Left ventricle myocardium inferior (tissue), 1 donor: ENCODE results near the gene TM4SF18. TPM values are rescaled to one million over a fixed set of nuclear protein-coding genes. Genes with fewer than 3 reads are reported as not detected.

Experiments used
- DNase-seq: peaks from one replicate; pipeline ENCODE4 v3.0.0-alpha.2; 2020
- H3K27ac ChIP-seq: fragments of 200-600 bp; replicated peaks from 2 replicates; pipeline ENCODE4 v1.8.0; 2021
- H3K27me3 ChIP-seq: fragments of 200-600 bp; 2 replicates; pipeline ENCODE4 v1.8.0; 2021; ENCODE audit warnings: low read depth
- H3K36me3 ChIP-seq: fragments of 200-600 bp; 2 replicates; pipeline ENCODE4 v1.8.0; 2021
- H3K4me1 ChIP-seq: fragments of 200-600 bp; 2 replicates; pipeline ENCODE4 v1.8.0; 2021
- H3K4me3 ChIP-seq: fragments of 200-600 bp; 2 replicates; pipeline ENCODE4 v1.8.0; 2021; ENCODE audit warnings: mild to moderate bottlenecking, moderate library complexity
- H3K9me3 ChIP-seq: fragments of 200-600 bp; replicated peaks from 2 replicates; pipeline ENCODE4 v1.8.0; 2021
- intact Hi-C: fragments of 100-400 bp; cut with micrococcal nuclease; formaldehyde crosslinking; loops from one replicate; pipeline ENCODE4 v1.11.0; 2022
- total RNA-seq: library from RNA; stranded (reverse); fragmentation: NEBNext Ultra II Directional; extraction: Animal tissue kit (Norgen Biotek cat#: 25700); gene quantifications from one replicate; pipeline ENCODE4 v1.2.1, GENCODE V29; 2021
- TF ChIP-seq, protein P1 (sequence below): fragments of 200-600 bp; IDR thresholded peaks from 2 replicates; pipeline ENCODE4 v1.8.0; 2021; ENCODE audit warnings: antibody characterized with exemption, mild to moderate bottlenecking, borderline replicate concordance
- donor health status: DM: no; HTN: yes; CAD: no; lungs with severe emphysema.

Gene TM4SF18
- total RNA-seq, 1 donor from 2014 or later = 11.2 TPM

GRCh38 chr3:149374793-149375500, 41.5 kb upstream of the TM4SF18 start:
- Histone ChIP-seq H3K27ac (peak overlapping the region; percentile 90), H3K27me3 (no peaks in the 10 kb centered on the region), H3K4me3 (peak overlapping the region; percentile 69), H3K4me1 (peaks cover 74% of the 10 kb centered on the region), H3K9me3 (no peaks in the 10 kb centered on the region), H3K36me3 (peaks cover 53% of the 10 kb centered on the region)
- TF ChIP-seq, protein P1, sequence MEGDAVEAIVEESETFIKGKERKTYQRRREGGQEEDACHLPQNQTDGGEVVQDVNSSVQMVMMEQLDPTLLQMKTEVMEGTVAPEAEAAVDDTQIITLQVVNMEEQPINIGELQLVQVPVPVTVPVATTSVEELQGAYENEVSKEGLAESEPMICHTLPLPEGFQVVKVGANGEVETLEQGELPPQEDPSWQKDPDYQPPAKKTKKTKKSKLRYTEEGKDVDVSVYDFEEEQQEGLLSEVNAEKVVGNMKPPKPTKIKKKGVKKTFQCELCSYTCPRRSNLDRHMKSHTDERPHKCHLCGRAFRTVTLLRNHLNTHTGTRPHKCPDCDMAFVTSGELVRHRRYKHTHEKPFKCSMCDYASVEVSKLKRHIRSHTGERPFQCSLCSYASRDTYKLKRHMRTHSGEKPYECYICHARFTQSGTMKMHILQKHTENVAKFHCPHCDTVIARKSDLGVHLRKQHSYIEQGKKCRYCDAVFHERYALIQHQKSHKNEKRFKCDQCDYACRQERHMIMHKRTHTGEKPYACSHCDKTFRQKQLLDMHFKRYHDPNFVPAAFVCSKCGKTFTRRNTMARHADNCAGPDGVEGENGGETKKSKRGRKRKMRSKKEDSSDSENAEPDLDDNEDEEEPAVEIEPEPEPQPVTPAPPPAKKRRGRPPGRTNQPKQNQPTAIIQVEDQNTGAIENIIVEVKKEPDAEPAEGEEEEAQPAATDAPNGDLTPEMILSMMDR = no peak
- intact Hi-C loops = no loop called here
- DNase-seq = no peak

DNA sequence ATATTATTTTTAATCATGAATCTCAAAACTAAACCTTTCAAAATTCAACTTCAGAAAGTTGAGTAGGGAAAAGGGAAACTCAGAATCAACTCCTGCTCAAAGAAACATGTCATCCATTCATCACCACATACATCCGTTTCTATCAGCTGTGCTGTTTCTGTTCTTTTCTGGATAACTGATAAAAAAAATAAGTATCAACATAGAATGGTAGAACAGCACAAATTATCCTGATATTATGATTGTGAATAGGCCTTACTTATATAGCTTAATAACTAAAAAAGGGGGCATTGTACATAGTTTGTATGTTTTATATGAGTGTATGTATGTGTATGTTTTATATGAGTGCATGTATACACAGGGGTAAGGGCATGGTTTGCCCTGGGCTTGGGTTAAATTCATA, 41.0 kb upstream of the TM4SF18 start:
- intact Hi-C loops = no loop called here
- TF ChIP-seq, protein P1 = no peak

GRCh38 chr3:149373235-149374125, 40.0 kb upstream of the TM4SF18 start:
- no peaks in the 10 kb centered on the region for H3K27me3 ChIP-seq
- no peak for DNase-seq
- H3K27ac ChIP-seq = peak overlapping the region; percentile 90
- H3K4me1 ChIP-seq = peaks cover 82% of the 10 kb centered on the region
- intact Hi-C loops = no loop called here
- H3K9me3 ChIP-seq = no peaks in the 10 kb centered on the region
- TF ChIP-seq, protein P1 = no peak
- peaks cover 65% of the 10 kb centered on the region for H3K36me3 ChIP-seq
- peak overlapping the region; percentile 69 for H3K4me3 ChIP-seq

More for the DNA sequence above, 41.0 kb upstream of the TM4SF18 start:
- no peak for DNase-seq
- H3K27me3 ChIP-seq = no peaks in the 10 kb centered on the region
- H3K9me3 ChIP-seq = no peaks in the 10 kb centered on the region
- H3K27ac ChIP-seq = peak overlapping the region; percentile 90
- peaks cover 80% of the 10 kb centered on the region for H3K4me1 ChIP-seq
- H3K36me3 ChIP-seq = peaks cover 57% of the 10 kb centered on the region
- H3K4me3 ChIP-seq = peak overlapping the region; percentile 69

DNA sequence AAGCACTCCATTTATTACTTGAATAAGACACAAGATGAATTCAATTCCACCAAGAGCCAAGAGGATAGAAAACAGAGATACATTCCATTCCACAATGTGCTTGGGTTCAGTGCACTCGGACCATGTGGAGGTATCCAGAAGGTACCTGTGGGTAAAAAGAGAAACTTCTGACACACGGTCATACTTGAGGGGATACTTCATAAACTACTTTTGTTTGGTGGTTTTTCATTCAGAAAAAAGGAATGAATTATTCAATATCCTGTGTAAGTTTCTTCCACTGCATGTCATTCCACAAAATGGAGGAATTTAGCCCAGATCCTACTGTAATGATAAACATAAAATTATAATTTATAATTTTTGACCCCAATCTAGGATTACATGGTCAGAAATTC, 38.3 kb upstream of the TM4SF18 start:
- Histone ChIP-seq H3K4me3 (peak overlapping the region; percentile 69), H3K27me3 (no peaks in the 10 kb centered on the region)

More for the DNA sequence above, 38.3 kb upstream of the TM4SF18 start:
- peak overlapping the region; percentile 90 for H3K27ac ChIP-seq
- H3K4me1 ChIP-seq = peaks cover 81% of the 10 kb centered on the region
- no peak for DNase-seq
- TF ChIP-seq, protein P1 = no peak
- no peaks in the 10 kb centered on the region for H3K9me3 ChIP-seq
- intact Hi-C loops = no loop called here
- H3K36me3 ChIP-seq = peaks cover 65% of the 10 kb centered on the region
